ENCODE measurements around the gene TRIP10. TPM values are rescaled to one million over a fixed set of nuclear protein-coding genes. Genes with fewer than 3 reads are reported as not detected.
A peak's percentile ranks its signal among the peaks of the same experiment; 100 is the strongest.
"Not testable (repeated sequence)": the region's sequence is repeated elsewhere in the genome, so short reads cannot be mapped to it uniquely, and the experiment has no call there.

TRIP10 gene, protein sequence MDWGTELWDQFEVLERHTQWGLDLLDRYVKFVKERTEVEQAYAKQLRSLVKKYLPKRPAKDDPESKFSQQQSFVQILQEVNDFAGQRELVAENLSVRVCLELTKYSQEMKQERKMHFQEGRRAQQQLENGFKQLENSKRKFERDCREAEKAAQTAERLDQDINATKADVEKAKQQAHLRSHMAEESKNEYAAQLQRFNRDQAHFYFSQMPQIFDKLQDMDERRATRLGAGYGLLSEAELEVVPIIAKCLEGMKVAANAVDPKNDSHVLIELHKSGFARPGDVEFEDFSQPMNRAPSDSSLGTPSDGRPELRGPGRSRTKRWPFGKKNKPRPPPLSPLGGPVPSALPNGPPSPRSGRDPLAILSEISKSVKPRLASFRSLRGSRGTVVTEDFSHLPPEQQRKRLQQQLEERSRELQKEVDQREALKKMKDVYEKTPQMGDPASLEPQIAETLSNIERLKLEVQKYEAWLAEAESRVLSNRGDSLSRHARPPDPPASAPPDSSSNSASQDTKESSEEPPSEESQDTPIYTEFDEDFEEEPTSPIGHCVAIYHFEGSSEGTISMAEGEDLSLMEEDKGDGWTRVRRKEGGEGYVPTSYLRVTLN
- polyA plus RNA-seq (ENCODE audit: insufficient read length in 12 of 12) = 10 to 100 TPM in 11 of 12 donors, not detected in 1; 39.5 to 83.4 (median 57.9) TPM
- long read RNA-seq, donor 1, transcript TRIP10-202 (14 exons, 2,035 nt) = major isoform, 8 of 59 reads
- long read RNA-seq, donor 1, partial matches to known transcripts = 48 of 59 reads
- long read RNA-seq, donor 1, other reads (novel, unspliced or antisense) = 0 of 59 reads
- long read RNA-seq, donor 2, partial matches to known transcripts = 0 of 6 reads
- long read RNA-seq, donor 2, other reads (novel, unspliced or antisense) = 0 of 6 reads
- long read RNA-seq, donor 3, partial matches to known transcripts = 0 of 2 reads
- long read RNA-seq, donor 3, other reads (novel, unspliced or antisense) = 0 of 2 reads
- long read RNA-seq, donor 4, partial matches to known transcripts = 10 of 13 reads
- long read RNA-seq, donor 4, other reads (novel, unspliced or antisense) = 0 of 13 reads
- long read RNA-seq, donor 5, transcript TRIP10-202 (14 exons, 2,035 nt) = major isoform, 9 of 29 reads
- long read RNA-seq, donor 5, partial matches to known transcripts = 16 of 29 reads
- long read RNA-seq, donor 5, other reads (novel, unspliced or antisense) = 0 of 29 reads
- long read RNA-seq, donor 6, partial matches to known transcripts = 5 of 9 reads
- long read RNA-seq, donor 6, other reads (novel, unspliced or antisense) = 0 of 9 reads
- long read RNA-seq, donor 7, partial matches to known transcripts = 5 of 10 reads
- long read RNA-seq, donor 7, other reads (novel, unspliced or antisense) = 0 of 10 reads
- long read RNA-seq, donor 8, partial matches to known transcripts = 21 of 29 reads
- long read RNA-seq, donor 8, other reads (novel, unspliced or antisense) = 0 of 29 reads
- long read RNA-seq, donor 9, partial matches to known transcripts = 0 of 4 reads
- long read RNA-seq, donor 9, other reads (novel, unspliced or antisense) = 0 of 4 reads
- long read RNA-seq, donor 10, partial matches to known transcripts = 5 of 13 reads
- long read RNA-seq, donor 10, other reads (novel, unspliced or antisense) = 0 of 13 reads
- long read RNA-seq, donor 11, partial matches to known transcripts = 0 of 4 reads
- long read RNA-seq, donor 11, other reads (novel, unspliced or antisense) = 0 of 4 reads

DNA sequence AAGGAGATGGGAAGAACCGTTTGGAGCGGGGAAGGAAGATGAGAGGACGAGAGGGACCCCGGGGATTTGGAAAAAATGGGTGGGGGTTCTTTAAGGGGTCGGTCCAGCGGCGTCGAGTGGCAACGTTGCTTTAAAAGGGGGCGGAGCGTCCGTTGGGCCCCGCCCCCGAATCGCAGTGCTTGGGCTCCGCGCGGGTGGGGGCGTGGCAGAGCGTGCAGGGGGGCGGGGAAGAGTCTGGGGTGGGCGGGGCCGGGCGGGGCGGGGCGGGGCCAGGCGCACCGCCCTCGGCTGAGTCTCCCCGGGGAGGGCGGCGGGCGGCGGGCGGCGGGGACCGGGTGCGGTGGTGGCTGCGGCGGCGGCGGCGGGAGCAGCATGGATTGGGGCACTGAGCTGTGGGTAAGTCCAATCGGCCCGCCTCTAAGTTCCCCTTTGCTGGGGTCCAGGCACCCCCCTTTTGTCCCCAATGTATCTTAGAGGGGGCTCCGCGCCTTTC lies at the start of gene TRIP10:
TSS of gene TRIP10 (plus strand) at position 291 of the 493 bp plus-strand sequence. CDS start at position 373, 82 bp downstream.
- peak; percentile 92 for DNase-seq

DNA sequence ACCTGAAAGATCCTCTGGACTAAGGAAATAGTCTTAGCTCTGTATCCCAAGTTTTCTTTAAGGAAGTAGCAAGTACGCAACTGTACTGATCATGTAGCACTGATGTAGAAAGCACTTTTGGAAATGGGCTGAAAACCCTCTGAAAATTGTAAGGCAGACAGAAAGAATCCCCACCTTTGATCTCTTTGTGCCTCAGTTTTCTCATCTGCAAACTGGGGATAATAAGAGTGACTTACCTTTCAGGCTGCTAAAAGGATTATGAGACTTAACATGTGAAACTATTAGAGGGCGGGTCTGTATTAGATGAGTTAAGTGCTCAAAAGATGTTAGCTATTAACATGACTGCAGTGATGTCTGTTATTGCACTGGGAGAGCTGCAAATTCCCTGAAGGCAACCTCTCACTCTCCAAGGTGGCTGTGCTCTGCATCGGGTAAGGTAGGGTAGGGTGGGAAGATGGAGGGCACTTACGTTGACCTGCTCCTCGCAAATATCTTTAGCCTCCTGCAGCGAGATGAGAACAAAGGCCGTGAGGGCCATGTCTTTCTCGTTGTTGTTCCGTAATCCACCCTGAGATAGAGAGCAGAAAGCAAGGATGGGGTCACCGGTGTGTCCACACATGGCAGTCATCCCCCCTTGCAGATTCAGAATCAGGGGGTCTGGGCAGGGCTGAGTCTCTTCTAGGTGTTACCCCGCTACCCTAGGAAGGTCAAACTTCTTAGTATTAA lies 49.2 kb upstream of the TRIP10 start:
- no peak for DNase-seq

DNA sequence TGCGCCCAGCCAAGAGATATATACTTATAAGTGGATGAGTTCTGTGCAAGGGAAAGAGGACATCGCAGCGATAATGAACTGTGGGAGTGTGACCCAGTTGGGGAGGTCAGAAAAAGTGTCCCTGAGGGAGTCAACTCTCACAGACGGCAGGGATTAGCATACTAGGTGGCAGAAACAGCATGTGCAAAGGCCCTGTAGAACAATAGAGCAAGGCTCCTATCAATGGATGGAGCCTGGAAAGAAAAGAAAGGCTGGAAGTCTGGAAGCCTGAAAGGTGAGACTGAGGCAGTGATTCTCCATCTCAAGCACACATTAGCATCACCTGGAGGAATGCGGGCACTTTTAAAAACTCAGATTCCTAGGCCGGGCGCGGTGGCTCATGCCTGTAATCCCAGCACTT lies 48.1 kb upstream of the TRIP10 start:
- no peak for DNase-seq

DNA sequence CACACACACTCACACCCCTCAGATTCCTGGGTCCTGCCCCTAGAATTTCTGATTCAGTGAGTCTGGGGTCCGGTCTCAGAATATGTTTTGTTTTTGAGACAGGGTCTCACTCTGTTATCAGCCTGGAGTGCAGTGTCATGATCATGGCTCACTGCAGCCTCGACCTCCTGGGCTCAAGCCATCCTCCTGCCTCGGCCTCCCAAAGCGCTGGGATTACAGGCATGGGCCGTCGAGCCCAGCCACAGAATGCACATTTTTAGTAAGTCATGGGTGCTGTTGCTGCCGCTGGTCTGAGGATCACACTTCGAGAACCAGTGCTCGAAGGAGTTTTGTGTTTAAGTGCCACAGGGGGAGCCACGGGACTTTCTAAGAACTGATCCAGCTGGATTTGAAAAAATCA lies 47.5 kb upstream of the TRIP10 start:
- no peak for DNase-seq

DNA sequence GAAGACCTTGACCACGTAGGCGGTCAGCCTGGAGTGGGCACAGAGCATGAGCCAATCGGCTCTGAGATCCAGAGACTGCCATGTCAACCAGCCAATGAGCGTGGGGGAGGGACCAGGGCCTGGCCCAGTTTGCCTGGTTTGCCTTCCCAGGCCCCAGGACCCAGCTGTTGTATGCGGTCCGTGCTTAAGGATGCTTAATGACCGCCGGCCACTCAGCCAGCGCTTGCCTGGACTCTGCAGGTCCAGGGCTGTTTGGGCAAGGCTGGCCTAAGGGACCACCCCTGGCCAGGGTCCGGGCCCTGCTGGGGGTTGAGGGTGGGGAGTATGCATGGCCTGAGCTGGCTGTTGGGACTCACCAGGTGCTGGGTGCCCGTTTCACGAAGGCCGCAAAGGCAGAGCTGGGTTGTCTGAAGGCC lies 46.4 kb upstream of the TRIP10 start:
- no peak for DNase-seq

DNA sequence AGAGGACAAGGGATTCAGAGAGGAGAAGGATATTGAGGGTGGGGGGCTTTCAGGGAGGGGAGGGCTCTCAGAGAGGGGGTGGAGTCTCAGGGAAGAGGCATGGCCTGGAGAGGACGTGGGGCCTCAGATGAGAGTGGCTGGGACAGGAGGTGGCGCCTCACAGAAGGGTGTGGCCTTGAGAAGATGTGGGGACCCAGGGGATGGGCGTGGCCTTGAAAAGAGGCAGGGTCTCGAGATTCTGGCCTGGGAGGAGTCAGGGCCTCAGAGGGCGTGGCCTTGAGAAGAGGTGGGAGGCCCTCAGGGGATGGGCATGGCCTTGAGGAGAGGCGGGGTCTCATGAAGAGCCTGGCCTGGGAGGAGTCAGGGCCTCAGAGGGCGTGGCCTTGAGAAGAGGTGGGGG lies 45.8 kb upstream of the TRIP10 start:
- no peak for DNase-seq

DNA sequence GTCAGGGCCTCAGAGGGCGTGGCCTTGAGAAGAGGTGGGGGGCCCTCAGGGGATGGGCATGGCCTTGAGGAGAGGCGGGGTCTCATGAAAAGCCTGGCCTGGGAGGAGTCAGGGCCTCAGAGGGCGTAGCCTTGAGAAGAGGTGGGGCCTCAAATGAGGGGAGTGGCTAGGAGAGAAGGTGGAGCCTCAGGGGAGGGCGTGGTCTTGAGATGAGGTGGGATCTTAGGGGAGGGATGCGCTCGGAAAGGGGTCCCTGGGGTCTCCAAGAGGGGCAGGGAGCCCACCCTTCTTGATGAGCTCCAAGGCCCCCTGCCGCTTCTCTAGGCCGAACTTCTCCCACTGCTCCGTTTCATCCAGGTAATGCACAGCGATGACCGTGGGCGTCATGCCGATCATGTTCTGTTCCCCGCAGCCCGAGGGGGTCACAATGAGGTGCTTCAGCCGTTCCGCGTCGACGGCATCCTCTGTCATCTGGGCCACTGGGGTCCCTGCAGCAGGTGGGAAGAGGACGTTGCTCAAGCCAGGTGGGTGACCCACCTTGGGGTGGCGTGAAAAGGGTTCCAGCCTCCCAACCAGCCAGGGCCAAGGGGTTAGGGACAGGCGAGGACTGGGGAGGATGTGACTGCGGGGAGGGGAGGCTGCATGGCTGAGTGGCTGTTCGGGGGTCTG lies 45.2 kb upstream of the TRIP10 start:
- DNase-seq = no peak

DNA sequence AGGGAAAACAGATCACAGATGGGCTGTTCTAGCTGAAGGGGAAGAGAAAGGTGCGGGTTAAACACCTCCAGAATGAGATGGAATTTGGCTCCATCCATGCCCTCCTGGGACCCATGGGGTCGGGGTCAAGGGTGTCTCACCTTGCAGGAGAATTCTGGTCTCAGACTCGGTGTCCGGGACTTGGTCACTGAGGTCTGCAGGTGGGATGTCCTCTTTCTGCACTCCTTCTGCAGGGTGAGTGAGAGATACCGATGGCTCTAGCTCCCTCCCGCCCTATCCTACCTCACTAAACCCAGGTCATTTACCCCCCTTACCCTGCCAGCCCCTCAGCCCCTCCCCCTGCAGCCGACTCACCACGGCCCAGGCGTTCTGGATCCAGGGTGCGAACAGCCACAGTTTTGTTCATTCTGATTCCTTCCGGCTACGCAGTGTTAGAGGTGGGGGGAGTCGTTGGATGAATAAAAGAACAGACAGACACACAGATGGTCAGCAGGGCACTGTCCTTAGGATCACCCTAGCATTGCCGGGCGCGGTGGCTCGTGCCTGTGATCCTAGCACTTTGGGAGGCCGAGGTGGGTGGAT lies 43.1 kb upstream of the TRIP10 start:
- no peak for DNase-seq

DNA sequence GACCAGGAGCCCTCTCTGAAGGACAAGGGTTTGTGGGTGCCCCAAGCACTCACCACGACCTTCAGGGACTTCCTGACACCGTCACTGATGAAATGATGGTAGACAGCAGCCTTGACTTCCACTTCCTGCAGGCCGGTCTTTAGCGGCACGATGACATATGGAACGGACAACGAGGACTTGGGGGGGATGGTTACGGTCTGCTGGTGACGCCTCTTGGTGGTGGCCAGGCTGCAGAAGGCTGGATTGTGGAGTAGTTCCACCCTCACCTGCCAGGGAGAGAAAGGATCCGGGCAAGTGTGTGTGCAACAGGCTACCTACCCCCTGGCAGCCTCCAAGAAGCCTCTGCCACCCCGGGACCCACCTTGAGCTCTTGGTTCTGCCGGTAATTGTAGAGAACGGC lies 42.2 kb upstream of the TRIP10 start:
- no peak for DNase-seq

DNA sequence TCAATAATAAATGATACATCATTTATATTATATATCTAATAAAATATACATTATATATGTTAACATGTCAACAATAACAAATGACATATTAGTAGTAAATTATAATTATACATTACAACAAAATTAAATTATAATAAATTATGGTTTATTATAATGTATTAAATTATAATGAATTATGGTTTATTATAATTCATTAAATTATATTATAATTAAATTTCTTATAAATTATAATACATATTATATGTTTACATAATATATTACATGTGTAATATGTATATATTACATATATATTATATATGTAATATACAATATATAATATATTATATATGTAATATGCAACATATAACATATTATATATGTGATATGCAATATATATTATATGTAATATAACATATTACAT lies 39.5 kb upstream of the TRIP10 start:
- no peak for DNase-seq

DNA sequence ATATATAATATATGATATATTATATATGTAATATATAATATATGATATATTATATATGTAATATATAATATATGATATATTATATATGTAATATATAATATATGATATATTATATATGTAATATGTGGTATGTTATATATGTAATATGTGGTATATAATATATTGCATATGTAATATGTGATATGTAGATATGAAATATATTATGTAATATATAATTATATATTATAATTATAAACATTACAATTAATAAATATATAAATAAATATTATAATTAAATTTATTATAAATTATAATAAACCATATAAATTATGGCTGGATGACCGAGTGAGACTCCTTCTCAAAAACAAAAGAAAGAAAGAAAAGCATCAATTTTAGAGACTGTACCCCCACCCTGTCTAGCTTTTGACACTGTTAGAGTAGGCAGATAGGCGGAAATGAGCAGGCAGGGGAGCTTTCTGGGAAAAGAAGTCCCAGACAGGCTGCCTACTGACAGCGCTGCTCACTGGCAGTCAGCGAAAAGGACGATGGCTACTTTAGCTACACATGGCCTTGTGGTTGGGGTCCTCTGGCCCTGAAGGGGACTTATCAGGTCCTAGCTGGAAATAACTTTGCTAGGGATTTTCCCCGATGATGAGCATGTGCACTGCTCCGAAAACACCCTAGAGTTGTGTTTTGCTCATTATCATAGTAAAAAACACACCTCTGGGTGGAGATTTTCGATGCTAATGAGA lies 38.7 kb upstream of the TRIP10 start:
- DNase-seq = no peak

DNA sequence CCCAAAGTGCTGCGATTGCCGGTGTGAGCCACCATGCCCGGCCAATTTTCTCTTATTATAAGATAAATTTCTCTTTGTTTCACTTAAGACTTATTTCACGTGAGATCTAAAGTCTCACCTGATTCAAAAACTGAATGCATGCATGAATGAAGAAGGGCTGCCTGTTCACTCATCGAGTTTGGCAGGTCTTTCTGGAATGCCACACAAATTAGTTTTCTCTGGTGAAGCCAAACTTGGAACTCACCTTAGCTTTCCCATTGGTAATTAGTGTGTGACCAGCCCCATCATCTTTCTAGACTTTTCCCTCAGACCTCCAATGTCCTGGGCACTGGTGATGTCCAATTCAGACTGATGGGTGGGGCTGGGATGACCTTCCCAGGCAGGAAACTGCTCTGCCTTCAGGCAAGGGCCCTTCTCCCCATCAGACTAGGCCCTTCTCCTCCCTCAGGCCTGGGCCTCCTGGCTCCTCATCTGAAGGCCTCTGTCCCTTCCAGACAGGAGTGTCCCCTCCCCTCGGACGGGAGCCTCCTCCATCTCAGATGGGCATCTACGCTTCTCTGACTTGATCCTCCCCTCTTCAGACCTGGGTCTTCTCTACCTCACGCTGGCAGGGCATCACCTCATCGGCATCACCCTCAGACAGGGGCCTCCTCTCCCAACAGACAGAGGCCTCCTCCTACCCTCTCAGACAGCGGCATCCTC lies 33.4 kb upstream of the TRIP10 start:
- DNase-seq = no peak

DNA sequence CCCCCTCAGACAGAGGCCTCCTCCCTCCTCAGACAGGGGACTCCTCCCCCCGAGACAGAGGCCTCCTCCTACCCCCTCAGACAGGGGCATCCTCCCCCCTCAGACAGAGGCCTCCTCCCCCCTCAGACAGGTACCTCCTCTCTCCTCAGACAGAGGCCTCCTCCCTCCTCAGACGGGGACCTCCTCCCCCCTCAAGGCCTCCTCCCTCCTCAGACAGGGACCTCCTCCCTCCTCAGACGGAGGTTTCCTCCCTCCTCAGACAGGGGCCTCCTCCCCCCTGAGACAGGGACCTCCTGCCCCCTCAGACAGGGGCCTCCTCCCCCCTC lies 32.9 kb upstream of the TRIP10 start:
- no peak for DNase-seq

DNA sequence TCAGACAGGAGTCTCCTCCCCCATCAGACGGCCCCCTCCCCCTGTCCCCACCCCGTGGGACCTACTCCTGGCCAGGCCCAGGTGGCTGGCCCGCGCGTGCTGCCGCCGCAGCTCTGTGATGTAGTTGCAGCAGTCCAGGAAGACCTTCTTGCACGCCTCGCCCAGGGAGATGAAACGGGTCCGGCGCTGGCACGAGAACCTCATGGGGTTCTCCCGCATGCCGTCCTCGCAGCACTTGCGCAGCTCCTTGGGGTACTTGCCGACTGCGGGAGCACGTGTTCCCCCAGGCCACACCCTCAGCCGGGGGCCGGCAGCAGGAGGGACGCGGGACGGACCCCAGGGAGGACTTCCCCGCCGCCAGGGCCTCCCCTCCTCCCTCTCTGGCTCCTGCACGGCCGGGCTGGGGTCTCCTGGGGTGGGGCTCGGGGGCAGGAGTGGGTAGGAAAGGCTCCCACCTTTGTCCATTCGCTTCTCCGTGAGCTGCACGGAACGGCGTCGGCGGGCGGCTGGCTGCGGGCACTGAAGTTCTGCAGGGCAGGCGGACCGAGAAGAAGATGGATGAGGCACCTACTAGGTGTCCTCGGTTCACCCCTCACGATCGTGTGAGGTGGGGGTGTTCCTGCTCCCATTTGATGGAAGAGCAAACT lies 32.3 kb upstream of the TRIP10 start:
- DNase-seq = no peak

DNA sequence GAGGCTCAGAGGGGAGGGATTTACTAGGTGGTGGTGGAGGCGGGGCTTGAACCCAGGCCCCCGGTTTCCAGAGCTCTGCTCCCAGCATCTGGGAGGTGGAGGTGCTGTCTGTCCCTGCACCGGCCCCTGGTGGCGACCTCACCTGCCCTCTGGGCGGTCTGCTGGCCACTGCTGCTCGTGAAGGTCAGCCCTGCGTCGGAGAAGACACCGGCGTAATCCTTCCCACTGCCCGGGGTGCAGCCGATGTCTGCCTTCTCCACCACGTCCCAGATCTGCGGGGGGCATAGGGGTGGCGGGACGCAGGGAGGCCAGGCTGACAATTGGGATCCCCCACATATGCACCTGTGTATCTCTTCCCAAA lies 31.8 kb upstream of the TRIP10 start:
- DNase-seq = no peak

DNA sequence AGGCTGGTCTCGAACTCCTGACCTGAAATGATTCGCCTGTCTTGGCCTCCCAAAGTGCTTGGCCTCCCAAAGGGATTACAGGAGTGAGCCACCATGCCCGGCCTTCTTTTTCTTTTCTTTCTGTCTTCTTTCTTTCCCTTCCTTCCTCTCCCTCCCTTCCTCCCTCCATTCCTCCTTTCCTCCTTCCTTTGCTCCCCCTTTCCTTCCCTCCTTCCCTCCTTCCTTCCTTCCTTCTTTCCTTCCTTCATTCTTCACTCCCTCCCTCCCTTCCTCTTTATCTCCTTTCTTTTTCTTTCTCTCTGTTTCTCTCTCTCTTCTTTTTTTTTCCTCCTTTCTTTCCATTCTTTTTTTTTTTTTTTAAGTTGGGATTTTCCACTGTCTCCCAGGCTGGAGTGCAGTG lies 31.1 kb upstream of the TRIP10 start:
- no peak for DNase-seq

DNA sequence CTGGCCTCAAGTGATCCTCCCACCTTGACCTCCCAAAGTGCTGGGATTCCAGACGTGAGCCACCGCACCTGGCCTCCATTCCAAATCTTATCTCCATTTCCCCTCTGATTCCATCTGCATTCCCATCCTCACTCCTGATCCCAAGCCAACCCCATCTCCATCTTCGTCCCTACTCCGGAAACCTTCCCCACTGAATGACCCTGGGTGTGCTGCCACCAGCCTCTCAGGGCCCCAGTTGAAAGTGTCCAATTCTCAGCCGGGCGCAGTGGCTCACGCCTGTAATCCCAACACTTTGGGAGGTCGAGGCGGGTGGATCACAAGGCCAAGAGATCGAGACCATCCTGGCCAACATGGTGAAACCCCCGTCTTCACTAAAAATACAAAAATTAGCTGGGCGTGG lies 30.6 kb upstream of the TRIP10 start:
- not testable (repeated sequence) for DNase-seq

DNA sequence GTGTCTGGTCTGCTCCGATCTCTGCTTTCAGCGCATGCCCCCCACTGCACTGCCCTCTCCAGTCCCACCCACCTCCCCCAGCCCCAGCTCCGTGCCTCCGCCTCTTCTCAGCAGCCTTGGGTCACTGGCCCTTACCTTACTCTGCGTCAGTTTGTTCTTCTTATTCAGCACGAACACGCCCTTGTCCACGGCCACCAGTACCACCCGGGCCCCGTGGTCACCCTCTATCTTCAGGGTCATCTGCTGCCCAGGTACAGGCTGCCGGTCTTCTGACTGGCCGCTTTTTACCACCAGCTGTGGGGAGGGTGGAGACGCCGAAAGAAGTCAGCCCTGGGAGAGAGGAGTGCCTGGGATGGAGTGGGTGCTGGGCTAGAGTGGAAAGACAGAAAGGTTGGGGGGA lies 29.9 kb upstream of the TRIP10 start:
- DNase-seq = no peak

All from muscle of arm (tissue), 14 donors.